ENCODE results near the gene P2RX1.

DNA sequence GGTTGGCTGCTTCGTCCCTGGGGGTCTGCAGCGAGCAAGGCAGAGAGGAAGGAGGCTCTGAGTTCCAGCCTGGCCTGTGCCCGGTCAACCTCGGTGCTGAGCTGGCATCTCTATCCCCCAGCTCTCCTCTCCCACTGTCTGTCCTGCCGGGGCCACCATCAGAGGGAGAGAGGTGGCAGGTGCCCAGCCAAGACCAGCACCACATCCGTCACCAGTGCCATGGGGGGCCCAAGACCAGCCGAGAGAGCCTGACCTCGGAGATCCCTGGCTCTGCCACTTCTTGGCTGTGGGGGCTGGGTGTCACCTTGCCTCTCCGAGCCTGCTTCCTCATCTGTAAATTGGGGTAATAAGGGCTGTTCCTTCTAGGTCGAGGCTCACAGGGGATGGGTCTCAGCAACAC is 560 bp upstream of the P2RX1 start:
- TF ChIP-seq CTCF (IDR thresholded peaks at IDR 0.05): no peak
- no peak for TF ChIP-seq POLR2A (IDR thresholded peaks at IDR 0.05)
- no peak for TF ChIP-seq POLR2AphosphoS5 (IDR thresholded peaks at IDR 0.05)
